Measurements from ENCODE around the gene CSNK1G1. TPM values are rescaled to one million over a fixed set of nuclear protein-coding genes. Genes with fewer than 3 reads are reported as not detected.
A peak's percentile ranks its signal among the peaks of the same experiment; 100 is the strongest.

Gene CSNK1G1
- total RNA-seq, 4 donors from 2014 or later = 16.5 to 41.8 (median 33.3) TPM

DNA sequence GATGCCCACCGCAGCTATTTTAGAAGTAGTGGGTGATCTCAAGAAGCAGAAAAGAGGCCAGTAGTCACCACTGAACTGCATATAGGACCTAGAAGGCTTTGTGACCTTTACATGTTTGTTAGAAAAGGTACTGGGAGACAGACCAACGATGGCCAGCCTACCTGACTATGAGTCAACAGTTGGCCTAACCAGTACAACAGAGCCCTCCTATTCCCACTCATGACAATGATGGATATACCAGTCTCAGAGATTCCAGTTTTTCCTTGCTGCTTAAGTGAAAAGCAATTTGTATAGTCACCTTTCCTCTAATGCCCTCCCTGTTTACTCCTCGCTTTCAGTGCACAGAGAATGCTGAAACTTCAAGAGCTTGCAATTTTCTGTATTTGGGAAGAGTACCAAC lies 106.6 kb downstream of the CSNK1G1 start:
- intact Hi-C loops (cut with DNase I; ENCODE audit: low total_unique reads) = no loop called here

GRCh38 chr15:64247906-64248541 lies 107.9 kb downstream of the CSNK1G1 start:
- intact Hi-C loops (cut with DNase I; ENCODE audit: low total_unique reads) = no loop called here
- H3K27me3 ChIP-seq = no peaks in the 10 kb centered on the region
- TF ChIP-seq, protein P1, sequence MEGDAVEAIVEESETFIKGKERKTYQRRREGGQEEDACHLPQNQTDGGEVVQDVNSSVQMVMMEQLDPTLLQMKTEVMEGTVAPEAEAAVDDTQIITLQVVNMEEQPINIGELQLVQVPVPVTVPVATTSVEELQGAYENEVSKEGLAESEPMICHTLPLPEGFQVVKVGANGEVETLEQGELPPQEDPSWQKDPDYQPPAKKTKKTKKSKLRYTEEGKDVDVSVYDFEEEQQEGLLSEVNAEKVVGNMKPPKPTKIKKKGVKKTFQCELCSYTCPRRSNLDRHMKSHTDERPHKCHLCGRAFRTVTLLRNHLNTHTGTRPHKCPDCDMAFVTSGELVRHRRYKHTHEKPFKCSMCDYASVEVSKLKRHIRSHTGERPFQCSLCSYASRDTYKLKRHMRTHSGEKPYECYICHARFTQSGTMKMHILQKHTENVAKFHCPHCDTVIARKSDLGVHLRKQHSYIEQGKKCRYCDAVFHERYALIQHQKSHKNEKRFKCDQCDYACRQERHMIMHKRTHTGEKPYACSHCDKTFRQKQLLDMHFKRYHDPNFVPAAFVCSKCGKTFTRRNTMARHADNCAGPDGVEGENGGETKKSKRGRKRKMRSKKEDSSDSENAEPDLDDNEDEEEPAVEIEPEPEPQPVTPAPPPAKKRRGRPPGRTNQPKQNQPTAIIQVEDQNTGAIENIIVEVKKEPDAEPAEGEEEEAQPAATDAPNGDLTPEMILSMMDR (IDR thresholded peaks at IDR 0.05) = no peak
- no peak for TF ChIP-seq POLR2A (IDR thresholded peaks at IDR 0.05)
- H3K9me3 ChIP-seq = no peaks in the 10 kb centered on the region
- H3K4me3 ChIP-seq = no peak overlapping the region
- H3K27ac ChIP-seq = peak overlapping the region; percentile 68 to 90
- H3K36me3 ChIP-seq = no peaks in the 10 kb centered on the region
- H3K4me1 ChIP-seq = no peaks in the 10 kb centered on the region
- peak in 1 of 2 donors; percentile 24 for DNase-seq

More for the DNA sequence above, 106.6 kb downstream of the CSNK1G1 start:
- no peaks in the 10 kb centered on the region for H3K36me3 ChIP-seq
- H3K27ac ChIP-seq = peak overlapping the region; percentile 68 to 90
- no peak for TF ChIP-seq POLR2A (IDR thresholded peaks at IDR 0.05)
- TF ChIP-seq, protein P1 (IDR thresholded peaks at IDR 0.05) = no peak
- no peak overlapping the region for H3K4me3 ChIP-seq
- no peaks in the 10 kb centered on the region for H3K27me3 ChIP-seq
- H3K4me1 ChIP-seq = no peaks in the 10 kb centered on the region
- H3K9me3 ChIP-seq = no peaks in the 10 kb centered on the region
- no peak for DNase-seq

DNA sequence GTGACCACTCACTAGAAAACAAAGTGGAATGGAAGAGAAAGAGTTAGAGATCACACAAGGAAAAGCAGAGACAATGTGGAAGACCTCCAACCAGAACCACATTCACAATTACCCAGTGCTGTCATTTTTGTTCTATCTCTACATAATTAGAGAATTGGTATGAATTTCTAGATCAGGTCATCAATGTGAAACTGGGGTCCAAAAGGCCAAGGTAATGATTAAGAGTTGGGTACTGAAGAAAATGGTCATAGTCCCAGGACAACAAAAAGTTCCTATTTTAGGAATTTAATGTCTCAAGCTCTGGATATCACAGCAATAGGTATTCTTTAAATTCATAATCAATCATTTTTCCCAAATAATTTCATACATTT lies 108.5 kb downstream of the CSNK1G1 start:
- TF ChIP-seq, protein P1 (IDR thresholded peaks at IDR 0.05) = no peak
- no peak for TF ChIP-seq POLR2A (IDR thresholded peaks at IDR 0.05)
- DNase-seq = no peak
- Histone ChIP-seq H3K9me3 (no peaks in the 10 kb centered on the region), H3K27ac (peak overlapping the region; percentile 68 to 90), H3K4me3 (no peak overlapping the region), H3K4me1 (no peaks in the 10 kb centered on the region), H3K36me3 (no peaks in the 10 kb centered on the region), H3K27me3 (no peaks in the 10 kb centered on the region)
- intact Hi-C loops (cut with DNase I; ENCODE audit: low total_unique reads) = no loop called here

- no peak for TF ChIP-seq POLR2A (IDR thresholded peaks at IDR 0.05)
- TF ChIP-seq, protein P1 (IDR thresholded peaks at IDR 0.05) = no peak
- H3K36me3 ChIP-seq = no peaks in the 10 kb centered on the region
- H3K4me1 ChIP-seq = no peaks in the 10 kb centered on the region
- peak in 1 of 2 donors; percentile 29 for DNase-seq
- H3K27me3 ChIP-seq = no peaks in the 10 kb centered on the region
- intact Hi-C loops (cut with DNase I; ENCODE audit: low total_unique reads) = no loop called here
- no peak overlapping the region for H3K4me3 ChIP-seq
- peak overlapping the region; percentile 68 to 90 for H3K27ac ChIP-seq
- no peaks in the 10 kb centered on the region for H3K9me3 ChIP-seq
These were observed 109.4 kb downstream of the CSNK1G1 start for GRCh38 chr15:64246364-64247189.

- intact Hi-C loops (cut with DNase I; ENCODE audit: low total_unique reads) = no loop called here
These were observed 110.6 kb downstream of the CSNK1G1 start for GRCh38 chr15:64245405-64245804.

More at GRCh38 chr15:64245405-64245804, 110.6 kb downstream of the CSNK1G1 start:
- TF ChIP-seq POLR2A (IDR thresholded peaks at IDR 0.05) = no peak
- TF ChIP-seq, protein P1 (IDR thresholded peaks at IDR 0.05) = no peak
- no peaks in the 10 kb centered on the region for H3K4me1 ChIP-seq
- DNase-seq = no peak
- H3K9me3 ChIP-seq = no peaks in the 10 kb centered on the region
- H3K4me3 ChIP-seq = no peak overlapping the region
- H3K36me3 ChIP-seq = no peaks in the 10 kb centered on the region
- no peak overlapping the region for H3K27ac ChIP-seq
- no peaks in the 10 kb centered on the region for H3K27me3 ChIP-seq

All from uterus (tissue), 4 donors.